Skeletal muscle cell (primary cell): ENCODE measurements around the gene EFCAB3.
"Not testable (repeated sequence)": the region's sequence is repeated elsewhere in the genome, so short reads cannot be mapped to it uniquely, and the experiment has no call there.

ENCODE experiments used
- DNase-seq: peaks from one replicate; pipeline ENCODE4 v3.0.0-alpha.2; 2010; ENCODE audit warnings: low read depth
- H3K4me3 ChIP-seq: 2 replicates; pipeline ENCODE4 v1.5.1; 2011; ENCODE audit warnings: low read depth, mild to moderate bottlenecking, control low read depth, low read length, moderate library complexity

EFCAB3 gene

GRCh38 chr17:62380253-62380652 lies at the start of gene EFCAB3:
TSS of gene EFCAB3 (plus strand) at chr17:62380553. CDS start at chr17:62382980, 2,427 bp downstream.
- no peak for DNase-seq
- H3K4me3 ChIP-seq: no peak within 1 kb of the TSS

- H3K4me3 ChIP-seq: no peak overlapping the region
- no peak for DNase-seq
Observed at GRCh38 chr17:62336527-62336926, 43.8 kb upstream of the EFCAB3 start.

- no peak overlapping the region for H3K4me3 ChIP-seq
- no peak for DNase-seq
Observed at GRCh38 chr17:62343764-62344270, 36.5 kb upstream of the EFCAB3 start.

- DNase-seq: no peak
- no peak overlapping the region for H3K4me3 ChIP-seq
Observed at GRCh38 chr17:62351176-62351575, 29.2 kb upstream of the EFCAB3 start.

GRCh38 chr17:62366191-62366590 lies 14.2 kb upstream of the EFCAB3 start:
- no peak overlapping the region for H3K4me3 ChIP-seq
- no peak for DNase-seq

- DNase-seq: no peak
- H3K4me3 ChIP-seq: no peak overlapping the region
Observed at GRCh38 chr17:62381561-62381960, 1.2 kb downstream of the EFCAB3 start.

- no peak for DNase-seq
- H3K4me3 ChIP-seq: no peak overlapping the region
Observed at GRCh38 chr17:62388856-62389255, 8.5 kb downstream of the EFCAB3 start.

- no peak for DNase-seq
- H3K4me3 ChIP-seq: no peak overlapping the region
Observed at GRCh38 chr17:62392908-62393307, 12.6 kb downstream of the EFCAB3 start.

- no peak for DNase-seq
- no peak overlapping the region for H3K4me3 ChIP-seq
Observed at GRCh38 chr17:62398891-62399290, 18.5 kb downstream of the EFCAB3 start.

- DNase-seq: no peak
- H3K4me3 ChIP-seq: no peak overlapping the region
Observed at GRCh38 chr17:62405451-62405850, 25.1 kb downstream of the EFCAB3 start.

- not testable (repeated sequence) for DNase-seq, H3K4me3 ChIP-seq
Observed at GRCh38 chr17:62413090-62413489, 32.7 kb downstream of the EFCAB3 start.

- peak within 1 kb of the TSS; percentile 68 for H3K4me3 ChIP-seq
- peak; percentile 34 for DNase-seq
Observed at GRCh38 chr17:62423647-62424461, 43.5 kb downstream of the EFCAB3 start, which contains the start of gene METTL2A. TSS of gene METTL2A (plus strand) at chr17:62423897. CDS start at chr17:62423903, 6 bp downstream.

- not testable (repeated sequence) for H3K4me3 ChIP-seq, DNase-seq
Observed at GRCh38 chr17:62426214-62426613, 45.9 kb downstream of the EFCAB3 start.

GRCh38 chr17:62435251-62435650 lies 54.9 kb downstream of the EFCAB3 start:
- not testable (repeated sequence) for DNase-seq, H3K4me3 ChIP-seq

GRCh38 chr17:62441181-62441580 lies 60.8 kb downstream of the EFCAB3 start:
- DNase-seq, H3K4me3 ChIP-seq: not testable (repeated sequence)

GRCh38 chr17:62444063-62444462 lies 63.7 kb downstream of the EFCAB3 start:
- no peak for DNase-seq
- H3K4me3 ChIP-seq: no peak overlapping the region

GRCh38 chr17:62445791-62446190 lies 65.4 kb downstream of the EFCAB3 start:
- not testable (repeated sequence) for H3K4me3 ChIP-seq, DNase-seq

GRCh38 chr17:62452195-62452594 lies 71.8 kb downstream of the EFCAB3 start:
- not testable (repeated sequence) for DNase-seq, H3K4me3 ChIP-seq

GRCh38 chr17:62453041-62453440 lies 72.7 kb downstream of the EFCAB3 start:
- not testable (repeated sequence) for DNase-seq, H3K4me3 ChIP-seq

- H3K4me3 ChIP-seq, DNase-seq: not testable (repeated sequence)
Observed at GRCh38 chr17:62453656-62454055, 73.3 kb downstream of the EFCAB3 start.

GRCh38 chr17:62454111-62454510 lies 73.8 kb downstream of the EFCAB3 start:
- not testable (repeated sequence) for DNase-seq, H3K4me3 ChIP-seq
